GM10266 (cell line): ENCODE results near the gene RASGRP2.

Source experiments
- DNase-seq: peaks from one replicate; pipeline ENCODE4 v3.0.0; 2012; ENCODE audit errors: extremely low spot score
- CTCF ChIP-seq: IDR thresholded peaks from 2 replicates; pipeline ENCODE4 v1.5.1; 2012; ENCODE audit warnings: mild to moderate bottlenecking, low read depth; ENCODE audit not compliant: control insufficient read depth, insufficient read depth; ENCODE audit errors: missing control alignments

The RASGRP2 gene

GRCh38 chr11:64746486-64746885 is 2.5 kb upstream of the RASGRP2 start:
- no peak for TF ChIP-seq CTCF
- DNase-seq: no peak

- TF ChIP-seq CTCF: no peak
- peak; percentile 86 for DNase-seq
These were observed 1.8 kb upstream of the RASGRP2 start for GRCh38 chr11:64745521-64746328.

DNA sequence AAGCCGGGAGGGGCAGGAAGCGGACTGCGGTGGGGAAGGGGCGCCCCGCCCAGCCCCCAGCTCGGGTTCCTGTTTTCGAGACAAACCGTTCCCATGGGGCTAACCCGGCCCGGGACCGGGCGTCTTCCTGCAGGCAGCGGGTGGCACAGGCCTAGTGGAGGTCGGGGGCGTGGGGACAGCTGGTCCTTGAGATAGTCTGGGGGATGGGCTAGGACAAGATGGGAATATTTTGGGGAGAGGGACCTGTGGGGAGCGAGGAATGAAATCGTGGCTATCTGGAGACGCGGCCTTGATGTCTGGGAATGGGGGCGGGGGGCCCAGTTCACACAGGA is 1.2 kb upstream of the RASGRP2 start:
- no peak for TF ChIP-seq CTCF
- no peak for DNase-seq

- no peak for TF ChIP-seq CTCF
- peak; percentile 87 for DNase-seq
These were observed 724 bp upstream of the RASGRP2 start for GRCh38 chr11:64744544-64745188.

- TF ChIP-seq CTCF: peak; percentile 84
- DNase-seq: peak; percentile 95
These were observed 902 bp downstream of the RASGRP2 start for GRCh38 chr11:64742889-64743590.

GRCh38 chr11:64742087-64742888 is 1.7 kb downstream of the RASGRP2 start:
- no peak for TF ChIP-seq CTCF
- peak; percentile 70 for DNase-seq
